Hepatocyte (in vitro differentiated cells): ENCODE results near the gene MYOF. TPM values are rescaled to one million over a fixed set of nuclear protein-coding genes. Genes with fewer than 3 reads are reported as not detected.

Experiments
- DNase-seq: peaks from one replicate; pipeline ENCODE4 v3.0.0-alpha.2; 2016; ENCODE audit warnings: low spot score
- H2AFZ ChIP-seq: fragments of 200-600 bp; sonication (generic); 2 replicates; pipeline ENCODE4 v1.6.0; 2016; ENCODE audit warnings: antibody characterized with exemption, mild to moderate bottlenecking
- H3K27ac ChIP-seq: fragments of 200-600 bp; sonication (generic); 2 replicates; pipeline ENCODE4 v1.5.1; 2016; ENCODE audit warnings: mild to moderate bottlenecking
- H3K27me3 ChIP-seq: fragments of 200-600 bp; sonication (generic); 2 replicates; pipeline ENCODE4 v1.6.1; 2016
- H3K36me3 ChIP-seq: fragments of 200-600 bp; sonication (generic); replicated peaks from 2 replicates; pipeline ENCODE4 v1.5.1; 2016; ENCODE audit warnings: low read depth; ENCODE audit not compliant: insufficient read depth
- H3K4me1 ChIP-seq: fragments of 200-600 bp; sonication (generic); 2 replicates; pipeline ENCODE4 v1.5.1; 2016; ENCODE audit warnings: mild to moderate bottlenecking, moderate library complexity; ENCODE audit not compliant: insufficient read depth
- H3K4me2 ChIP-seq: fragments of 200-600 bp; sonication (generic); 2 replicates; pipeline ENCODE4 v1.6.0; 2016
- H3K4me3 ChIP-seq: fragments of 200-600 bp; sonication (generic); 2 replicates; pipeline ENCODE4 v1.5.1; 2016; ENCODE audit warnings: mild to moderate bottlenecking
- H3K79me2 ChIP-seq: fragments of 200-600 bp; sonication (generic); 2 replicates; pipeline ENCODE4 v1.6.0; 2017; ENCODE audit warnings: mild to moderate bottlenecking
- H3K9me2 ChIP-seq: fragments of 200-600 bp; sonication (generic); replicated peaks from 2 replicates; pipeline ENCODE4 v1.6.0; 2017; ENCODE audit warnings: mild to moderate bottlenecking; ENCODE audit not compliant: insufficient read depth
- H3K9me3 ChIP-seq: fragments of 200-600 bp; sonication (generic); 2 replicates; pipeline ENCODE4 v1.5.1; 2016; ENCODE audit warnings: low read depth, mild to moderate bottlenecking
- H4K20me1 ChIP-seq: fragments of 200-600 bp; sonication (generic); 2 replicates; pipeline ENCODE4 v1.6.0; 2016; ENCODE audit warnings: mild to moderate bottlenecking; ENCODE audit not compliant: insufficient read depth, poor library complexity, severe bottlenecking
- CTCF ChIP-seq: fragments of 200-600 bp; sonication (generic); IDR thresholded peaks from 2 replicates; pipeline ENCODE4 v1.5.1; 2016; ENCODE audit warnings: antibody characterized with exemption, mild to moderate bottlenecking; ENCODE audit not compliant: poor library complexity
- EZH2 ChIP-seq: fragments of 200-600 bp; sonication (generic); IDR thresholded peaks from 2 replicates; pipeline ENCODE4 v1.6.1; 2016; ENCODE audit warnings: antibody characterized with exemption, mild to moderate bottlenecking, borderline replicate concordance
- EZH2phosphoT487 ChIP-seq: fragments of 200-600 bp; sonication (generic); IDR thresholded peaks from one replicate; pipeline ENCODE4 v1.6.1; 2018; ENCODE audit warnings: antibody characterized with exemption, mild to moderate bottlenecking, low read depth, moderate library complexity; ENCODE audit not compliant: unreplicated experiment, severe bottlenecking
- WGBS: methylation state at CpG from one replicate; pipeline ENCODE4 v1.1.6; 2016; ENCODE audit warnings: low lambda C conversion rate; ENCODE audit errors: missing lambda C conversion rate; 5-methylcytosine and 5-hydroxymethylcytosine counted together
- polyA plus RNA-seq: library from polyadenylated mRNA; unstranded; fragments of >200 nt; fragmentation: Nextera tagmentation; extraction: Ambion mirVana; gene quantifications from 2 replicates; pipeline ENCODE4 v1.2.1, GENCODE V29; 2016
- total RNA-seq: library from RNA; depleted of rRNA; stranded (reverse); fragments of >200 nt; gene quantifications from 2 replicates; pipeline ENCODE4 v1.2.3, GENCODE V29; 2014

MYOF gene
- total and polyA plus RNA-seq, 2 experiments from 2014 or later: 16.6 to 47.9 TPM

GRCh38 chr10:93457511-93457910 is 24.6 kb downstream of the MYOF start:
- Histone ChIP-seq H3K4me3 (no peak overlapping the region), H2AFZ (no peak overlapping the region), H3K27ac (peak overlapping the region; percentile 92), H3K79me2 (peaks cover 39% of the 10 kb centered on the region), H3K9me2 (no peaks in the 10 kb centered on the region), H3K4me2 (no peak overlapping the region), H3K36me3 (no peaks in the 10 kb centered on the region), H4K20me1 (no peaks in the 10 kb centered on the region), H3K27me3 (no peaks in the 10 kb centered on the region), H3K4me1 (peaks cover 33% of the 10 kb centered on the region), H3K9me3 (no peaks in the 10 kb centered on the region)
- no peak for TF ChIP-seq CTCF
- TF ChIP-seq EZH2: no peak
- TF ChIP-seq EZH2phosphoT487: no peak
- 82% methylated on average over 8 of the region's 8 CpGs for WGBS
- DNase-seq: no peak

DNA sequence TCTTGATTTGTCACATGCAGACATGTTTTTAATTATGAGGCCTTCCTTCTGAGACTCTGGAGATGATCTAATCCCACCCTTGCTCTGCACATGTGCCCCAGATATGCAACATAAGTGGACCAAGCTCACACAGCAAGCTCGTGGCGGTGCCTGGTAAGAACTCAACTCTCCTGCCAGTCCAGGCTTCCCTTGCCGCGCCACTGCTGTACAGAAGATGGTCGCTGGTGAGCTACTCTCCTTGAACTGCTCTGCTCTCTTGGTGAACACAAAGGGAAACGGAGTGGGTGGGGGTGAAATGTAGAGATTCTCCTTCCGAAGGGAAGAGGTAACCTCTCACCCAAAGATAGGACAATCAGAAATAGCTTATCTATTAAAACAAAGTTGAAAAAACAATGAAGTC is 25.7 kb downstream of the MYOF start:
- H3K27me3 ChIP-seq: no peaks in the 10 kb centered on the region
- DNase-seq: no peak
- peak overlapping the region; percentile 56 for H3K27ac ChIP-seq
- no peak overlapping the region for H3K4me2 ChIP-seq
- H3K36me3 ChIP-seq: no peaks in the 10 kb centered on the region
- H3K9me2 ChIP-seq: no peaks in the 10 kb centered on the region
- peaks cover 33% of the 10 kb centered on the region for H3K4me1 ChIP-seq
- no peaks in the 10 kb centered on the region for H3K9me3 ChIP-seq
- H3K79me2 ChIP-seq: peaks cover 29% of the 10 kb centered on the region
- H4K20me1 ChIP-seq: no peaks in the 10 kb centered on the region
- 64% methylated on average over 7 of the region's 7 CpGs for WGBS
- H3K4me3 ChIP-seq: no peak overlapping the region
- no peak overlapping the region for H2AFZ ChIP-seq
- no peak for TF ChIP-seq EZH2
- no peak for TF ChIP-seq CTCF
- TF ChIP-seq EZH2phosphoT487: no peak

DNA sequence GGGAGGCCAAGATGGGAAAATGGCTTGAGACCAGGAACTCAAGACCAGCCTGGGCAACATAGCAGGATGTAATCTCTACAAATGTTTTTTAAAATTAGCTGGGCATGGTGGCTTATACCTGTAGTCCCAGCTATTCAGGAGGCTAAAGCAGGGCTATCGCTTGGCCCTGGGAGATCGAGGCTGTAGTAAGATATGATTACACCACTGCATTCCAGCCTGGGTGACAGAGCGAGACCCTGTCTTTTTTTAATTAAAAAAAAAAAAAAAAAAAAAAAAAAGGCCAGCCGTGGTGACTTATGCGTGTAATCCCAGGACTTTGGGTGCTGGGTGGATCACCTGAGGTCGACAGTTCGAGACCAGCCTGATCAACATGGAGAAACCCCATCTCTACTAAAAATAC is 27.4 kb downstream of the MYOF start:
- H3K4me3 ChIP-seq: no peak overlapping the region
- no peaks in the 10 kb centered on the region for H3K27me3 ChIP-seq
- H3K4me2 ChIP-seq: no peak overlapping the region
- H3K79me2 ChIP-seq: peaks cover 18% of the 10 kb centered on the region
- no peaks in the 10 kb centered on the region for H3K9me3 ChIP-seq
- 86% methylated on average over 6 of the region's 7 CpGs for WGBS
- H3K36me3 ChIP-seq: no peaks in the 10 kb centered on the region
- H3K9me2 ChIP-seq: no peaks in the 10 kb centered on the region
- H4K20me1 ChIP-seq: no peaks in the 10 kb centered on the region
- no peak overlapping the region for H3K27ac ChIP-seq
- TF ChIP-seq EZH2: no peak
- TF ChIP-seq EZH2phosphoT487: no peak
- no peak for TF ChIP-seq CTCF
- no peak for DNase-seq
- H3K4me1 ChIP-seq: peaks cover 30% of the 10 kb centered on the region
- H2AFZ ChIP-seq: no peak overlapping the region

DNA sequence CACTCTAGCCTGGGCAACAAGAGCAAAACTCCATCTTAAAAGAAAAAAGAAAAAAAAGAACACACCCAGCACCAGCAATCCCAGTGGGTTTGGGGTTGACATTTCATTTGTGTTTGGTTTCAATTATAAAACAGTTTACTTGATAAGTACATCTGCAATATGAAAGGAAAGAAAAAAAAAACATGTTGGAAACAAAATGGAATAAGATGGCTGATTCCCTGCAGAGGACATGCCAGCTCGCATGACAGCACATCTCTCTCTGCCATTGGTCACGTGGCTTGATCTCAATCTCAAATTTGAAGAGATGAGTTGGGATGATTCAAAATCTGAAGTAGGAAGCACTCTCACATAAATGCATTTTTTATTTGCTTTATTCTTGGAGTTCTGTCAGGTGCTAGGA is 28.0 kb downstream of the MYOF start:
- no peaks in the 10 kb centered on the region for H3K36me3 ChIP-seq
- 93% methylated on average over 2 of the region's 2 CpGs for WGBS
- H3K4me2 ChIP-seq: no peak overlapping the region
- no peak for DNase-seq
- H3K4me1 ChIP-seq: peaks cover 24% of the 10 kb centered on the region
- no peak overlapping the region for H3K4me3 ChIP-seq
- H3K79me2 ChIP-seq: peaks cover 18% of the 10 kb centered on the region
- no peak overlapping the region for H3K27ac ChIP-seq
- TF ChIP-seq EZH2 (no peak), EZH2phosphoT487 (no peak), CTCF (no peak)
- H4K20me1 ChIP-seq: no peaks in the 10 kb centered on the region
- H3K9me2 ChIP-seq: no peaks in the 10 kb centered on the region
- H3K9me3 ChIP-seq: no peaks in the 10 kb centered on the region
- no peaks in the 10 kb centered on the region for H3K27me3 ChIP-seq
- no peak overlapping the region for H2AFZ ChIP-seq
